GM13976 (cell line): ENCODE results near the gene GMPPA.

Source experiments
- DNase-seq: peaks from one replicate; pipeline ENCODE4 v3.0.0; 2012; ENCODE audit warnings: low spot score
- CTCF ChIP-seq: IDR thresholded peaks from 2 replicates; pipeline ENCODE4 v1.5.1; 2012; ENCODE audit warnings: borderline replicate concordance, mild to moderate bottlenecking; ENCODE audit not compliant: insufficient read depth; ENCODE audit errors: extremely low read depth, missing control alignments, control extremely low read depth
- in situ Hi-C: fragments of 300-500 bp; cut with MboI; formaldehyde crosslinking; loops from one replicate; pipeline ENCODE4 v1.12.0; 2022; ENCODE audit warnings: low sequenced_read_pairs, mixed read lengths, inconsistent platforms; ENCODE audit not compliant: unreplicated experiment

Gene GMPPA

DNA sequence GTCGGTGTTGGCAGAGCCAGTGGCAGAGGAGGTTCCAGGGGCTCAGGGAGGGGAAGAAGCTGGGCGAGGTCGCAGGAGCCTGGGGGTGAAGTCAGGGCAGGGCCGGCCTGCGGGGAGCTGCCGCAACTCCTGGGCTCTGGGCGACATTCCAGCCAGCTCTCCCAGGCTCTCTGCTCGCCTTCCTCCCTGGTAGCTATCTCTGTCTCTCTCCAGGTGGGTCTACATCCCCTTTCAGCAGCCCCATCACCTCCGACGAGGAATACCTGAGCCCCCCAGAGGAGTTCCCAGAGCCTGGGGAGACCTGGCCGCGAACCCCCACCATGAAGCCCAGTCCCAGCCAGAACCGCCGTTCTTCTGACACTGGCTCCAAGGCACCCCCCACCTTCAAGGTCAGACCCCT lies 37.0 kb upstream of the GMPPA start:
- in situ Hi-C loops, result no loop called here
- DNase-seq, result no peak
- TF ChIP-seq CTCF, result no peak

DNA sequence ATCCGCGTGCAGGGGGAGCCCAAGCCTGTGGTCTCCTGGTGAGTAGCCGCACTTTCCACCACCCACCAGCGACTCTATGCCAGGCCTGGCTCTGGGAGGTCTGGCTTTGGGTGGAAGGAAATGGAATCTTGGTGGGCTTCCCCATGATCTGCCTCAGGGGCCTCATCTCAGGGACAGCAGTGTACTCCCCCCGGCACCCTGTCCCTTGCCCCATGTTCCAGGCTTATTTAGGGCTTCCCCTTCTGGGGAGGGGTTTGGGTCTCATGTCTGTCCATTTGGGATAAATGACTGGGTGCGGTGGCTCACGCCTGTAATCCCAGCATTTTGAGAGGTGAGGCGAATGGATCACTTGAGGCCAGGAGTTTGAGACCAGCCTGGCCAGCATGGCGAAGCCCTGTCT lies 36.3 kb upstream of the GMPPA start:
- in situ Hi-C loops, result no loop called here
- DNase-seq, result no peak

DNA sequence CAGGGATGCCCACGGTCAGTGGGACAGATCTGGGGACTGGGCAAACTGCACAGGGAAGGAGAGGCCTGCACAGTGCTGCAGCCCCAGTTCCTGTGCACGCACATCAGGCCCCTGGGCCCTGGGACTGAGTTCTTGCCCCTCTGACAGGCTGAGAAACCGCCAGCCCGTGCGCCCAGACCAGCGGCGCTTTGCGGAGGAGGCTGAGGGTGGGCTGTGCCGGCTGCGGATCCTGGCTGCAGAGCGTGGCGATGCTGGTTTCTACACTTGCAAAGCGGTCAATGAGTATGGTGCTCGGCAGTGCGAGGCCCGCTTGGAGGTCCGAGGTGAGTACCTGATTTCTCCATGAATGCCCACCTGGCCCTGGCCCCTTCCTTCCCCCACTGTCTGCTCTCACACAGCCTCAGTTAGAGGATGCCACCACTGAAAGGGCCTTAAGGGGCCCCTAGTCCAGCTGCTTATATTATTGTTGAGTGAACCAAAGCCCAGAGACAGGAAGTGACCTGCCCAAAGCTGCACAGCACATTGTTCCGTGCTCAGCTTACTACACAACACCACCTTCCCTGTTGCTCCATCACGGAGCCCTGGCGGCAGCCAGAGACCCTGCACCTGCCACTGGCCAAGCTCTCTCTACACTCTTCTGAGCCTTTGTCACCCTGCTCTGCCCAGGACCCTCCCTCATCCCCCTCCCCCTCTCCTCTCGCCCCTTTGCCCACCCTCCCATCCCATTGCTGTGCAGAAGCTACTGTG lies 34.2 kb upstream of the GMPPA start:
- no peak for TF ChIP-seq CTCF
- DNase-seq, result no peak
- in situ Hi-C loops, result no loop called here

More for the DNA sequence above, 36.3 kb upstream of the GMPPA start:
- TF ChIP-seq CTCF, result no peak

GRCh38 chr2:219465659-219466561 lies 32.8 kb upstream of the GMPPA start:
- in situ Hi-C loops, result no loop called here
- TF ChIP-seq CTCF, result no peak
- no peak for DNase-seq

DNA sequence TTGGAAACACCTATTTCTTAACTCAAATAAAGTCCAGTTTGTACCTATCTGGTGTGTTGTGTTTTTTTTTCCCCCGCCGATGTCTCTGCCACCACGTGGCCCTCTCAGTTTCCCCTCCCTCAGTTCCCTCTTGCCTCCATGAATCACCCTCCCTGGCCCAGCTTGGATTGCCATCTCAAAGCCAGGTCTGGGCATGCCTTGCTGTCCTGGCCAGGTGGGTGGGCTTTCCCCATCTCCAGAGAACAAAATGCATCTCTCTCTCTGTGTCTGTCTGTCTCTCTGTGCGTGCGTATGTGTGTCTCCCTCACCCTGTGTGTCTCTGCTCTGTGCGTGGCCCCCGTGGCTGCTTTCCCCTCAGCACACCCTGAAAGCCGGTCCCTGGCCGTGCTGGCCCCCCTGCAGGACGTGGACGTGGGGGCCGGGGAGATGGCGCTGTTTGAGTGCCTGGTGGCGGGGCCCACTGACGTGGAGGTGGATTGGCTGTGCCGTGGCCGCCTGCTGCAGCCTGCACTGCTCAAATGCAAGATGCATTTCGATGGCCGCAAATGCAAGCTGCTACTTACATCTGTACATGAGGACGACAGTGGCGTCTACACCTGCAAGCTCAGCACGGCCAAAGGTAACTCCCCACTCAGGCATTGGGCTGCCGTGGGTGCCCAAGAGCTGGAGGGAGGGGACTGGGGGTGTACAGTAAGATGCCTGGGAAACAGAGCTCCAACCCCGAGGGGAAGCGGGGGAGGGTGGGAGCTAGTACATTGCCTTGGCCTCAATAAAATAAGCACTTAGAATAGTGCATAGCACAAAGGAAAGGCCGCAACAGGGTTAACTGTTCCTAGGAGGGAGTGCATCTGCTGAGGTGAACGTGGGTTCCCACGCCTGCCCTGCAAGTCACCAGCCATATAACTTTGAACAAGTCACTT lies 31.6 kb upstream of the GMPPA start:
- no peak for DNase-seq
- no peak for TF ChIP-seq CTCF
- in situ Hi-C loops, result no loop called here

DNA sequence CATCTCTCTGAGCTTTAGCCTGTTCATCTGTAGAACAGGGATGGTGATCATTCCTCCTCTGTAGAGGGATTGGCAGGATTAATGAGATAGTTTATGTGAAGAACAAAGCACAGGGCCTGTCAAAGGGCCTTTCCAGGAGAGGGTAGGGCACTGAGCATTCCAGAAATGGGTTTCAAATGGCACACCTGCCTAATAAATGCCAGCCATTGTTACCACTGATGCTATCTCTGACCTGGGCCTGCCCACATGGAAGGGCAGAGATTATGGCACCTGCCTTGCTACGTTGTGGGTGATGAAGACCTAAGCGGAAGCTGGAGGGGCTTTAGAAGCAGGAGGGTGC lies 31.0 kb upstream of the GMPPA start:
- TF ChIP-seq CTCF, result no peak
- DNase-seq, result no peak
- in situ Hi-C loops, result no loop called here
